Inflammatory macrophage (primary cell): Measurements from ENCODE around the gene FLNA.

Experiments used
- DNase-seq, 2 donors: peaks; one replicate each; pipeline ENCODE4 v3.0.0-alpha.2; 2020 to 2022

The FLNA gene

GRCh38 chrX:154333837-154334271 lies 40.6 kb downstream of the FLNA start:
- DNase-seq: peak; percentile 18 to 25

DNA sequence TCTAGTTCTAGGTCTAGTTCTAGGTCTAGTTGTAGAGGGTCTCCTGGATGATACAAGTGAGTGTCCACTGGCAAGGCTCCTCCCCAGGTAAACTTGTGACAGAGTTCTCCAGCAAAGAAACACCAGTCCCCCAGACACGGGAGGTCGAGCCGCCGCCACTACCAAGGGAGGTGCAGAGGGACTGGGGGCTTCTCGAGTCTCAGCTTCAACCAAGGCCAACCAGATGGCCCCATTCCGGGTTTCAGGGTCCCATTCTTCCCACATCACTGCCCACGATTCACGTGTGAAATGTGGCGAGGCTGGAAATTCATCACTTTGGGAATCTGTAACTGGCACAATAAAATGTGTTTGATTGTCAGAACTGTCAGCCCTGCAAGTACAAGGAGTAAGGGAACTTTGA lies 41.3 kb downstream of the FLNA start:
- no peak for DNase-seq

DNA sequence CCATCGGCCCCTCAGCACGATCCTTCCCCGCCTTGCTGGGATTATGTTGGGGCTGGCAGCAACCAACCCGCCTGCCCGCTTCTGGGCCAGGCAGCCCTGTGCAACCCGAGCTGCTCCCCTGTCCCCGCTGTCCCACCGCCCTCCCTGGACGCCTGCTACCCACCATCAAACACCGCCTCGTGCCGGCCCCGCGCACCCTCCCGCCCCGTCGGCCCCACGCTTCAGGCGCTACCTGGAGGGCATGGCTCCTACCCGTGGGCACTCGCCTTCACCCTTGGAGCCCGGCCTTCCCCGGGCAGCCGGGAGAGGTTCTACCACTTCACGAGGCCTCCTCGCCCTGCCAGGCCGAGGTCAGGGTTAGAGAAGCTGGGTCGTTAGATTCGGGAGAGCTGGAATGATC lies 41.9 kb downstream of the FLNA start:
- no peak for DNase-seq

- DNase-seq: no peak
Measured at GRCh38 chrX:154329294-154329693, 45.1 kb downstream of the FLNA start.

DNA sequence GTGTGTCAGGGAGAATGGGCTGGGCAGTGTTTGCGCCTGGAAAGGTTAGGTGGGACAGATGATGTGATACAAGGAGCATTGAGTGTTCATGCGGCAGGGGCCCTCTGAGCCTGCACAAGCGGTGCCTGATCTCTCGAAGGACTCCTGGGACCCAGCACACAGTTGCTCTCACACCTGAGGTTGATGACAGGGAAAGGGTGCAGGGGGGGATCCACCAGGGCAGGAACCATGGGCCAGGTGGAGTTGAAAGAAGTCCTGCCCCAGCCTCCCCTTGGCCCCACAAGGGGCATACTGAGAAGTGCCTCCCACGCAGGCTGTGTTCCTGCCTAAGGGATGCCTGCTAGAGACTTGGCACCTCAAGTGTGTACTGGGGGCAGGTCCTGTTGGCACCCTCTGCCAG lies 45.8 kb downstream of the FLNA start:
- DNase-seq: no peak

GRCh38 chrX:154327038-154327820 lies 47.2 kb downstream of the FLNA start:
- DNase-seq: peak; percentile 22 to 24

GRCh38 chrX:154325541-154325940 lies 48.9 kb downstream of the FLNA start:
- no peak for DNase-seq

DNA sequence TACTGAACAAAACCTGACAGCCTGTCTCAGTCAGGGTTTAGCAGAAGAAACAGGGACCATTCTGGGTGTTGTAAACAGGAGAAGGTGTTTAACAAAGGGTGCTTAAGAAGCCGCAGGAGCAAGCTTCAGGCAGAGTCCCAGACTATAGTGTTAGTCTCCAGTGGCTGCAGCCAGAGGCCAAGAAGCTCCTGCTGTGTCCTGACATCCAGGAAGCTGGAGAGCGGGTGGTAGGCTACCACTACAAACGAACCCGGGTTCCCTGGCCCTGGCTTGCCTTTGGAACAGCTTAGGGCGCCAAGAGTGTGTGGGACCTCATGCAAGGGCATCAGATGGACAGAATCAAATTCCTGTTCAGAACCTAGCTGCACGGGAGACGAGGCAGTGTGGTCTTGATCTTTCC lies 50.9 kb downstream of the FLNA start:
- no peak for DNase-seq

DNA sequence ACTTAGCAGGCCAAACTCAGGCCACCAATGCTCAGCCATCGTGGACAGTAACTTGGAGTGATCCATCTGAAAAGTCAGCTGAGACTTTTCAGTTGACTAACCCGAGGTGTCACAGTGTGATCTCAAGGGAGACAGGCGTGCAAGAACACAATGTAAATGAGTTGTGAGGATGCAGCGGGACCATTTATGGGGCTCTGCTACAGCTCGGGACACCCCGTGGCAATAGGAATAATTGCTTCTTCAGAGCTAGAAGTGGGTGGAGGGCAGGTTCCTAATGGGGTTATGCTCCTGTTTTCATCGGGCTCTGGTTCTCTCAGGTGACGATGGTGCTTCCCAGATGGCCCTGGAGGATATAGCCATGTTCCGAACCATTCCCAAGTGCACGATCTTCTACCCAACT lies 51.5 kb downstream of the FLNA start:
- DNase-seq: no peak

DNA sequence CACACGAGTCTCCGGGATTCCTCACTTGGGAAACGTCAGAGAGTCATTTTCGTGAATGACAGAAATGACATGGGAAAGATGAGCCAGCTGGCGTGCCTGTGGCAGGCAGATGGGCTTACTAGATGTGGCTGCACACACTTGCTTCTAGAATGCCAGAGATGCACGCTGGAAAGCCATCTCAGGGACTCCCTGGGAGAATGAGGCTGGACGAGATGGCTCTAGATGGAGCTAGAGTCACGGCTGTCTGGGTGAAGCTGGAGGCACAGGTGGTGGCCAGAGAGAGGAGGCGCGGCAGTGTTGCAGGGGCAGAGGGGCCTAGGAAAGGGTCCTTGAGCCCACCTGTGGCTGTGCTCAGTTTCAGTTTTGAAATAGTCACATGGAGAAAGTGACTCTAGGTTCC lies 52.8 kb downstream of the FLNA start:
- DNase-seq: no peak

DNA sequence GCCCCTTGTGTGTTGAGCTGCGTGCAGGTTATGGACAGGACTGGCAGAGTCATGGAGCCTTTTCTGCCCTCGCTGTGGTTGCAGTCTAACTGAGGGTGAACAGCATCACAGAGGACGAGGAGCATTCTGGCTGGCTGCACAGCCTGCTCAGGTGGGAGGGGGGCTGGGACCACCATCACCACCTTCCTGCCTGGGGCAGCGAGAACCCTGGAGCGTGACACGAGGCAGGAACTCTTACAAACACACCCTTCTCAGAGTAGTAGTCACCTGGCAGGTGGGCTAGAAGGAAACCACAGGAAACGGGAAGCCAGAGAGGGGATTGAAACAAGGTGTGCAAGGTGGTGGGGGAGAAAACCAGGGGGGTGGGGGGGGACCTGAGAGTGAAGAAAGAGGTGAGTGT lies 53.3 kb downstream of the FLNA start:
- no peak for DNase-seq

DNA sequence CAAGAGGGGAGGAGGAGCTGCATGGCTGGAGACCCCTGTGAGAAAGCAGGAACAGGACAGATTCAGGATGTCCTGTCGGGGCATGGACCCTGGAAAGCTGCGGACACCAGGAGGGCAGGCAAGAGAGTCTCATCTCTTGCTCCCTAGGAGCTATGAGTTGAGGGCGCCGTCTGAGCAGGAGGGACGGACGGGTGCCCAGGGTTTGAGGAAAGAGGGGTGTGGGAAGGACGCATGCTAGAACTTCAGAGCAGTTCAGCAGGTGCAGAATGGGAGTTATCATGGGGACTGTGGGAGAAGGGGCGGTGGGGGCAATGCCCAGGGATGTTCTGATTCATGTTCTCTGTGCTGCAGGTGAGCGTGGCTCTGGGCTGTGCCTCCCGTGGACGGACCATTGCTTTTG lies 54.0 kb downstream of the FLNA start:
- DNase-seq: no peak

- peak in 1 of 2 donors; percentile 9 for DNase-seq
Measured at GRCh38 chrX:154317391-154317995, 56.9 kb downstream of the FLNA start.

- no peak for DNase-seq
Measured at GRCh38 chrX:154315416-154315815, 59.0 kb downstream of the FLNA start.

- DNase-seq: no peak
Measured at GRCh38 chrX:154313147-154313546, 61.3 kb downstream of the FLNA start.

DNA sequence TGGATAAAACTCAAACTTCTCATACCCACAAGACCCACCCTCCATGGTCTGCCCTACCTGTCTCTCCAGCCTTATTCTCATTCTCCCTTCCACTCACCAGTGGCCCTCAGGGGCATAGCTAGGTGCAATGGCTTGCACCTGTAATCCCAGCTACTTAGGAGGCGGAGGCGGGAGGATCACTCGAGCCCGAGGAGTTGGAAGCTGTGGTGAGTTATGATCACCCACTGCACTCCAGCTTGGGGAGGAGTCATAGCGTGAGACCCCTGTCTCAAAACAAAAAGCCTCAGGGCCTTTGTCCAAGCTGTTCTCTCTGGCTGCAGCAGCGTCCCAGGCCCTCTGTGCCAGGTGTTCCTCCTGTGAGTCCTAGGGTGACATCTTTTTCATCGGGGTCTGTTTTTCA lies 62.3 kb downstream of the FLNA start:
- no peak for DNase-seq

DNA sequence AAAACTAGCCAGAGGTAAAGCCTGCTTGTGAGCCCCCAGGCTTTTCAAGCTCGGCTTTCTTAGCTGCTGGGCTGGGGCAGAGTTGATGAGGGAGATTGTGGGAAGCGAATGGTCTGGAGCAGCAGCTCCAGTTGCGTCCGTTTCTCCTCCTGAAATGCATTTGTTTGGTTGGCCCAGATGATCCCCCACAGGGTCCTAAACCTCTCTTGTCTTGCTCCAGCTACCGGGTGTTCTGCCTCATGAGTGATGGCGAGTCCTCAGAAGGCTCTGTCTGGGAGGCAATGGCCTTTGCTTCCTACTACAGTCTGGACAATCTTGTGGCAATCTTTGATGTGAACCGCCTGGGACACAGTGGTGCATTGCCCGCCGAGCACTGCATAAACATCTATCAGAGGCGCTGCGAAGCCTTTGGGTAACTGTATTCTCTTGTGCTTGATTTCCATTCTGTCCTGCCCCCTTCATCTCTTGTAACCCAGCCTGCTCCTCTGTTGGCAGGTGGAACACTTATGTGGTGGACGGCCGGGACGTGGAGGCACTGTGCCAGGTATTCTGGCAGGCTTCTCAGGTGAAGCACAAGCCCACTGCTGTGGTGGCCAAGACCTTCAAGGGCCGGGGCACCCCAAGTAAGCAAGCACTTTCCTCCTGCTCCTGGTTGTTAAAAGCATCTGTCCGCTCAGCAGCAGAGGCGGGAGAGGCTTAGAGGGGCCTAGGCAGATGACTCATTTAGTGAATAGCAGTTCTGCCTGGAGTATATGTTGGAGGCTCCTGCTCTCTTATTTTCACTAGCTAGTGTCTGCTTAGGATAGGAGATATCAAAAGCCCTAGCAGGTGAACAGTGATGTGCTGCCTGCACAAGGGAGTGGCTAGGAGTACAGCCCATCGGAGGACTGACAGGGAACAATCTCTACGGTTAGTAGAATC lies 63.6 kb downstream of the FLNA start:
- no peak for DNase-seq

DNA sequence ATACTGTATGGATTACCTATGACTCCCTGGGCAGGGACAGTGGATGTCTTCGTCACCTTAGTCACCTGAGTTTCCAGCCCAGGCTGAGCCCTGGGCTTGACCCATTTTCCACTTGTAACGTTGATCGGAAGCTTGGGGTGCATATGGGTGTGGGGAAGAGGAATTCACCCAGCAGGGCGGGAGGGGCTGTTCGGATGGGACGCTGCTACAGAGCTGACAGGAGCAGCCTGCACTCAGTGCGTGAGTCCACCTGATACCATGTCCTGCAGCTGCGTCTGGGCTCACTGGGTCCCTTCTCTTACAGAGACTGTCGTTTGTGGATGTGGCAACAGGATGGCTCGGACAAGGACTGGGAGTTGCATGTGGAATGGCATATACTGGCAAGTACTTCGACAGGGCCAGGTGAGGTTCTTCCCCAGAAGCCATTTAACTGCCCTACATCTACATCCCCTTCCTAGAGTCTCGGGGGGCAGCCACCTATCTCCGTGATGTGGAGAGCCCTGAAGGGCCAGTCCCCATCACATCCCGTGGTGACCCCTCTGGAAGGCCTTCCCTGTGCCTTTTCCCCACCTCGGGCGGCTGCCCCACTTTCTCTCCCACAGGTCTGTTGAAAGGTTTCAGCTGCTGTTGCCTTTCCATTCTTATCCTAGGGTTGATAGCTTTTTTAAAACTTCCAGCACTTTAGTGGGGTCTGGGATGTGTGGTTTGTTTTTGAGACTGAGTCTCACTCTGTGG lies 65.2 kb downstream of the FLNA start:
- no peak for DNase-seq

- peak; percentile 60 to 72 for DNase-seq
Measured at GRCh38 chrX:154308108-154308946, 66.1 kb downstream of the FLNA start.

GRCh38 chrX:154307202-154307601 lies 67.2 kb downstream of the FLNA start:
- DNase-seq: no peak

- DNase-seq: peak; percentile 47 to 59
Measured at GRCh38 chrX:154305541-154306205, 68.8 kb downstream of the FLNA start.
